Measurements from ENCODE around the gene CSNK1A1. TPM values are rescaled to one million over a fixed set of nuclear protein-coding genes. Genes with fewer than 3 reads are reported as not detected.
A peak's percentile ranks its signal among the peaks of the same experiment; 100 is the strongest.

CSNK1A1 gene
- total and polyA plus RNA-seq, 2 of the 4 experiments (the other 2 are of a cell fraction) = 140 to 419 TPM

- ATAC-seq (ENCODE audit: low read depth) = peak; percentile 9
- Histone ChIP-seq H3K79me1 (ENCODE audit: low read depth in 1 of 2, low read length in 2 of 2) (0 out of 4 replicates have a peak, but pooled peaks cover 0 to 7% of the 10 kb centered on the region in 2 experiments), H2AFZ (replicated peaks; ENCODE audit: low read length, poor library complexity) (peak overlapping the region; percentile 79), H3K9me1 (ENCODE audit: insufficient read depth, low read length) (no peaks in the 10 kb centered on the region), H3K4me2 (ENCODE audit: low read depth, low read length) (peak overlapping the region; percentile 87), H4K8ac (ENCODE audit: low read depth in 2 of 2, low read length in 2 of 2) (peak overlapping the region; percentile 74 to 89), H3K18ac (ENCODE audit: low read depth, low read length) (peak overlapping the region; percentile 94), H3K14ac (replicated peaks; ENCODE audit: low read depth, low read length) (peak overlapping the region; percentile 99), H2BK20ac (ENCODE audit: low read depth, low read length) (peak overlapping the region; percentile 43; the same call in 1 of the 2 replicates), H2BK120ac (ENCODE audit: low read depth, low read length) (peak overlapping the region; percentile 91), H2AK5ac (ENCODE audit: low read depth, low read length) (peak overlapping the region; percentile 84), H3K23ac (ENCODE audit: low read depth, low read length) (peak overlapping the region; percentile 100), H2BK5ac (ENCODE audit: low read depth, low read length, poor library complexity, severe bottlenecking) (peak overlapping the region; percentile 89), H3K4me3 (ENCODE audit: insufficient read depth, low read depth, low read length) (peak overlapping the region; percentile 81), H2AK9ac (replicated peaks; ENCODE audit: low read depth, low read length, poor library complexity) (peak overlapping the region; percentile 99), H2BK15ac (ENCODE audit: low read depth, low read length) (peak overlapping the region; percentile 37; the same call in 2 of the 3 replicates), H4K20me1 (ENCODE audit: insufficient read depth, low read length) (peaks cover 38% of the 10 kb centered on the region), H4K91ac (ENCODE audit: insufficient read depth, low read depth, low read length) (peak overlapping the region; percentile 96), H3K56ac (ENCODE audit: extremely low read depth, insufficient read depth, low read length) (peak overlapping the region; percentile 99), H3K9ac (ENCODE audit: low read depth, low read length) (peak overlapping the region; percentile 100), H4K5ac (ENCODE audit: low read depth, low read length) (peak overlapping the region; percentile 87), H3K36me3 (ENCODE audit: control insufficient read depth, insufficient read depth, low read length) (peaks cover 26% of the 10 kb centered on the region), H3K27me3 (ENCODE audit: control insufficient read depth, insufficient read depth, low read length) (no peaks in the 10 kb centered on the region), H3K4me1 (ENCODE audit: control insufficient read depth, insufficient read depth, low read length) (no peaks in the 10 kb centered on the region; the same call in 1 of the 2 replicates), H3K9me3 (ENCODE audit: control insufficient read depth, insufficient read depth, low read length) (no peaks in the 10 kb centered on the region), H3K4ac (ENCODE audit: low read depth, low read length) (peak overlapping the region; percentile 99), H3K27ac (ENCODE audit: insufficient read depth, low read length) (peak overlapping the region; percentile 100)
- CTCF ChIA-PET = interaction anchor here (0.9 to 1.9 kb wide), 11 partner anchors 10 to 116 kb away, joined by 3 to 9 read pairs (median 4); no protein-coding TSS in a partner anchor
- BruUV-seq (replicated peaks) = TSS peak; percentile 58
- dilution Hi-C loops (cut with HindIII; ENCODE audit: low sequenced_read_pairs, unreplicated experiment) (no loop called here), intact Hi-C loops (cut with micrococcal nuclease) (loop anchor here (1.0 to 5.0 kb wide), 4 partner anchors 11 to 108 kb away; no protein-coding TSS in a partner anchor), in situ Hi-C loops (cut with MboI; ENCODE audit: low sequenced_read_pairs) (loop anchor here (25.0 kb wide), 1 partner anchor 388 kb away; no protein-coding TSS in a partner anchor)
- no peak for DNase-seq
- TF ChIP-seq RCOR1 (IDR thresholded peaks at IDR 0.05; ENCODE audit: insufficient replicate concordance, low read length) = no peak
- TF ChIP-seq CHD1 (IDR thresholded peaks at IDR 0.05; ENCODE audit: low read depth, low read length) = 0 out of 2 replicates have a peak, but pooled peaks have one; percentile 81
- WGBS, 2 experiments (ENCODE audit: extremely low coverage in 2 of 2, insufficient read length in 1 of 2) = 0% methylated on average over 13 of the region's 40 CpGs; no CpG with 5 or more reads in 1 of the 2 experiments
- POLR2A ChIA-PET (ENCODE audit: unreplicated experiment) = interaction anchor here (0.6 to 1.6 kb wide), 8 partner anchors 11 to 244 kb away, joined by 4 to 6 read pairs (median 4); no protein-coding TSS in a partner anchor
These were observed 529 bp downstream of the CSNK1A1 start for GRCh38 chr5:149550594-149551226.
